HG03342 (cell line): ENCODE results near the gene MAU2.

Experiments used
- ATAC-seq: cut with Tn5 transposase; IDR thresholded peaks from one replicate; pipeline ENCODE4 v1.9.1; 2021; ENCODE audit warnings: mild to moderate bottlenecking, moderate library complexity; ENCODE audit not compliant: unreplicated experiment

MAU2 gene

GRCh38 chr19:19320361-19321140 lies at the start of gene MAU2, which contains the start of gene SUGP1:
Gene MAU2, plus strand, starts transcription at chr19:19320829. Its CDS starts 31 bp downstream, at chr19:19320860.
Gene SUGP1, minus strand, starts transcription at chr19:19320509. Its CDS starts 13 bp downstream, at chr19:19320496.
- peak; percentile 87 for ATAC-seq

DNA sequence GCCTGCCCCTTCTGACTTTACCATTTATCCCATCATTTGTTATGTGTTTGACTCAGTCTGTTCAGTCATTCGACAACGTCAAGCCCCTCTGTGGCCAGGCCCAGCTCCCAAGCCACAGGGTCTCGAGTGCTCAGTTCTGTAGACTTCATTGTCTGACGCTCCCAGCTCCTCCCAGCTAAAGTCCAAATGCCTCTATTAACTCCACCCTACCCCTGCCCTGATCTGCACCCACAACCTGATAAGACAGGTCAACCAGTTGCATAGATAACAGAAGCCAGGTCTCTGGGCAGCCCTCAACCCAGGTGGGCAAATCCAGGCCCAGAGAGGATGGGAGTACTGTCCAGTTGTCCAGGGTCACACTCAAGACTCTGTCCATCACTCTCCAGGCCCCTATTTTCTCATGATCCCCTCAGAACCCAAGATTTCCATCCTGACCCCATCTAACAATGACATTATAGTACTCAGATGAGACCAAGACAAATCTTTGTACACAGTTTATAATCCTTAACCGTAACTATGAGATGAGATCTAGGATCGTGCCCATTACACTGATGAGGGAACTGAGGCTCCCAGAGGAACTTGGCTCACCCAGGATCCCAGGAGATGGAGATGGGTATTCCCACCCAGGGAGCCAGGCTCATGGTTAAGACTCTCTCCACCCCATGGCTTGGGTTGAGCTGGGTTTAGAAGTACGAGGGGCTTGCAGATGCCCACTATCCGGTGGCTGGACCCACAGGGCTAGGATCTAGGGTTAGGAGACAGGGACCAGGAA lies 48.6 kb upstream of the MAU2 start:
- ATAC-seq, result no peak

DNA sequence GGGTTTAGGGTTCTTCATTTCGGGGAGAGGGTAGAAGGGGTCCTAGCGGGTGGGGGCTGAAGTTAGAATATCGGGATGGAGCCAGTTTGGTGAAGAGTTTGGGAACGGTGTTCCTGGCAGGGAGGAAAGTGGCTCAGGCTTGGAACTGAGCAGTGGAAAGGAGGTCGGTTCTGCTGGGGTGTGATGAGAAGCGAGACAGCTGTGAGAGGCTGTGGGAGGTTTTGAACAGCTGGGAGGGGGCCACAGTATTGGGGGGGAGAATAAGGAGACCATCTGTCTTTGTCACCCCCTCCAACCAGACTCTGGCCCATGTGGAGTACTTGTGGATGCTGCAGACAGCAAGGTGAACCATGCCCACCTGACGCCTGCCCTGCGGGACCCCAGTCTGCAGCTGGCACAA lies 46.5 kb upstream of the MAU2 start:
- ATAC-seq, result no peak

DNA sequence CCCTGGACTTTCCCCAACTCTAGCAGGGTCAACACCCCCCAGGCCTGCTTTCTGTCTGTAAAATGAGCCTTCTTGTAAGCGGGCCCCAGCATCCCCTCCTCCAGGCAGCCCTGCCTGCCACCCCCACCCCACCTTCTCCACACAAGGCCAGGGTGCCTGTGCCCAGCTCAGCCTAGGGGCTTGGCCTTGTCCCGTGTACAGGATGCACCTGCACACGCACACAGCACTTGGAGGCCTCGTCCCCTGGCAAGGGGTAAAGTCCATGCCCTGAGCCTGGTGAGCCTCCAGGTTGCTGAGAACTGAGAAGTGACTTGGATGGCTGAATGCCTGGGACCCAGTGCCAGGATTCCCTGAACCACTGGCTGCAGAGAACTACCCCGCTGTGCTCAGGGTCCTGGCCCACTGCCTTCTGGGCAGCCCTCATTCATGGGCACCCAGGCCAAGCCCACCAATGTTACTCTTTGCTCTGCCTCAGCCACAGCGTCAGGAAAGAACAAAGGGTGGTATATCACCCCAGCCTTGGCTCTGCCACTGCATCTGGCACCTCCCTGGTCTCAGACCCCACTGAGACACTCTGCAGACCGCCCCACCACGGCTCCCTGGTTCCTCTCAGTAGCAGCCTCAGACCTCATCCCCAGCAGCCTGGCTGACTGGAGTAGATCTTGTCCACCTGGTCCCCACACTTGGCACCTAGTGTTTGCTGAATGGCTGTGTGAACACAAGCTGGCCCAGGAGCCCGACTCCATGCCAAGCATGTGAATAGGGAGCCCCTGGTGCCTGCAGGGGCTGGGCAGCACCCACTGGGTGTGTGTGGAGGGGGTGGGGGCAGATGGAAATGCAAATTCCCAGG lies 45.7 kb upstream of the MAU2 start:
- ATAC-seq, result no peak

DNA sequence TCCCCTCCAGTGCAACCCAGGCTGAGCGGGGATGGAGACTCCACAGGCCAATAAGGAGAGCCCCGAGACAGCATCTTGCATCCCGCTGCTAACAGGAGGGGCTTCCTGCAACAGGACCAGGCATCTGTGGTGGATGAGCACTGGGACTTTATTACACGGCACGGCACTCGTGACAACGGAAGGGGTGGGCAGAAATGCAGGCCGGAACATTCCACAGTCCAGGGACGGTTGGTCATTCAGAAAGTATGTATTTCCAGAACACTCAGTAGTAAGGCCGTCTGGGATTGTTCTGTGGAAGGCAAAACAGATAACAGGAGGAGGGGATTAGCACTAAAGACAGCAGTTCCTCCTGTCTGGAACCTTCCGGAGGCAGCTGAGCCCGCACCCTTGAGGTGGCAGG lies 44.2 kb upstream of the MAU2 start:
- no peak for ATAC-seq

DNA sequence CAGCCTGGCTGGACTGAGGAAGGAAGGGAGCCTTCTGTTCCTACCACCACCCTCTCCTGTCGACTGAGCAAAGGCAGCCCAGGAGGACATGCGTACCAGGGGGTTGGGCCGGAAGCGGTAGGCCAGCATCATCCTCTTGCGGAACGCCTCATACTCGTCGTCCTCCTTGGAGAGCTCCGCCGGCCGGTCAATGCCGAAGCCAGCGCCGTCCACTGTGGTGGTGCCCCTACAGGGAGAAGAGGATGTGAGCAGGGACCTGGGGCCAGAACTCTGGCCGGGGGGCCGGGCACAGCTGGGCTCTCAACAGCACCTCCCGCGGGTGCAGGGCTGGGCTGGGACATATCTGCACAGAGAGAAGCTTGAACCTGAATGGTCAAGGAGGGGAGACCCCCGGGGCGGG lies 43.8 kb upstream of the MAU2 start:
- ATAC-seq, result no peak

DNA sequence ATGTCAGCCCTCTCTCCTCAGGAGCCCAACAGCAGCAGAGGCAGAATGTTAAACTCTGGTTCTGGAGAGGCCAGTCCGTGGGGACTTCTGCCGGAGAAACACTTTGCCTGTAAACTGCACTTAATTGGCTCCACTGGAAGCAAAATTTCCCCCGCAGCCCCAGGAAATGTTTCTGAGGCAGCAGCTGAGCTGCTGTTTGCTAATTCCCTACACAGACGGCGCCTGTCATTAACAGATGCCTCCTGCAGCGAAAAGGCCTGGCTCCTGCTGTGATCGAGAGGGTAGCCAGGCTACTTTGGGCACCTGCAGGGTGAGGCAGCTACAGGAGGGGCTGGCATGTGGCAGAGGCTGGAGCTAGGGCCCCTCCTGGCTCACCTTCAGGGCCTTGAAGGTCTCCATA lies 42.3 kb upstream of the MAU2 start:
- no peak for ATAC-seq

DNA sequence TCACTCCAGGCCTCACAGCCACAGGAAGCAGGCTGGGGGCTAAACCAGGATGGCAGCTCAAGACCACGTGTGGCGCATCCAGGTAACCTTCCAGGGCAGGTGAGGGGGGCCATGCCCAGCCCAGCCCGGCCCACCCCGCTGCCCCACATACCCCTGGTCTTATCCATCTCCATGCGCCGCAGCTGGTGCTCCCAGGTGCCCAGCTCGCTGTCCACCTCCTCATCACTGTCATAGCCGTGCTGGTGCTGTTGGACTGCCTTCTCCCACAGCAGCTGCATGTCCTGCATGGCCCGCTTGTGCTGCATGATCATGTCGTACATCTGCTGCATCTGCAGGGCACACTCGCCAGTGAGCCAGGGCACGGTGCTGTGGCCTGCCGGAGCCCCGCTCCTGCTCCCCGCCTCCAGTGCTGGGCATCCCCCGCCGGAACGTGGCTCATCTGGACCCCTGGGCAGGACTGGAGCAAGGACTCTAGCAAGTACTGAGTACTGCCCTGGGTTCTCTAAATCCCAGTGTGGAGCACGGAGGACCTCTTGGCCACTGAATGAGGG lies 41.5 kb upstream of the MAU2 start:
- ATAC-seq, result no peak

DNA sequence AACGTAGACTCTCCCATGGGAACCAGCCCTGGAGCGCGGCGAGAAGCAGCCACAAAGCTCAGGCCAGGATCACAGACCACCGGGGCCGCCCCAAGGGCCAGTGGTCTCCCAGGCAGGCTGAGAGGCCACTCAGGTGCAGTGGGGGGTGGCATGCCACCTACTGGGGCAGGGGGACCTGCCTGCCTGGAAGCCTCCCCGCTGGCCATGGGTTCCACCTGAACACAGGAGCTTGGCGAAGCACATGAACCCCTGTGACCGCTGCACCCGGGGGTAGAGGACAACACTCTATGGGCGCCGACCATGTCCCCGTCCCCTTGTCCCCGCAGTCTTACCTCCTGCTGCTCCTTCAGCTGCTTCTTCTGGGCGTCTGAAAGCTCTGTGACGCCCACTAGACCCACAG lies 40.8 kb upstream of the MAU2 start:
- no peak for ATAC-seq

DNA sequence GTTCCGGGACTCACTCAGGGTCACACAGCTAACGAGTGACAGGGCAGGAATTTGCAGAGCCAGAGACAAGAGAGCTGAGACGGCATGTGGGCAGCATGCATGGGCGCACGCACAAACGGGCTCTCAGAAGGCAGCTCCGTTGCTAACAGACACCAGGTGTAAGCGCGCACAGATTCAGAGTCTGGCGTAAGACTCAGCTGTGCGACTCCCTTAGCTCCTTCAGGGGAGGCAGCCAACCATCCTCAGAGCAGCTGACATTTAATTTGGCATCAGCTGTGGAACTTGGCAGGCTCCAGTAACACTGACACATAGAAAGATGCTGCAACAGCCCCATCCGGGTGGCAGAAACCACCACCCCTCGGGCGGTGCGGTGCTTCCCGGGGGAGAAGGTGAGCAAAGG lies 40.1 kb upstream of the MAU2 start:
- ATAC-seq, result no peak

- ATAC-seq, result no peak
Measured at GRCh38 chr19:19285686-19286085, 34.9 kb upstream of the MAU2 start.

DNA sequence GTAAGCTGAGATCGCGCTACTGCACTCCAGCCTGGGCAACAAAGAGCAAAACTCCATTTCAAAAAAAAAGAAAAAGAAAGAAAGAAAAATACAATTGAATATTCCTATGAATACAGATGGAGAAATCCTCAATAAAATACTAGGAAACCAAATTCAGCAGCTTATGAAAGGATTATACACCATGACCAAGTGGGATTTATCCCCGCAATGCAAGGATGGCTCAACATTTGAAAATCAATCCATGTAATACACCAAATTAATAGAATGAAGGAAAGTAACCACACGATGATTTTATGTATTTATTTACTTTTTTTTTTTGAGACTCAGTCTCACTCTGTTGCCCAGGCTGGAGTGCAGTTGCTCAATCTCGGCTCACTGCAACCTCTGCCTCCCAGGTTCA lies 28.0 kb upstream of the MAU2 start:
- ATAC-seq, result no peak

DNA sequence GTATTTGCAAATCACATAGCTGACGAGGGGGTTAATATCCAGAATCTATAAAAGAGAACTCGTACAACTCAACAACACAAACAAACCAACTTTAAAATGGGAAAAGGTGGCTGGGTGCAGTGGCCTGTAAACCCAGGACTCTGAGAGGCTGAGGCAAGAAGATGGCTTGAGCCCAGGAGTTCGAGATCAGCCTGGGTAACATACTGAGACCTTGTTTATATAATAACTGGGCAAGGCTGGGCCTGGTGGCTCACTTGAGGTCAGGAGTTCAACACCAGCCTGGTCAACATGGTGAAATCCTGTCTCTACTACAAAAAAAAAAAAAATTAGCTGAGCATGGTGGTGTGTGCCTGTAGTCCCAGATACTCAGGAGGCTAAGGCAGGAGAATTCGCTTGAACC lies 25.7 kb upstream of the MAU2 start:
- ATAC-seq, result no peak

- ATAC-seq, result no peak
Measured at GRCh38 chr19:19296953-19297689, 23.5 kb upstream of the MAU2 start.

- no peak for ATAC-seq
Measured at GRCh38 chr19:19297759-19298158, 22.9 kb upstream of the MAU2 start.

DNA sequence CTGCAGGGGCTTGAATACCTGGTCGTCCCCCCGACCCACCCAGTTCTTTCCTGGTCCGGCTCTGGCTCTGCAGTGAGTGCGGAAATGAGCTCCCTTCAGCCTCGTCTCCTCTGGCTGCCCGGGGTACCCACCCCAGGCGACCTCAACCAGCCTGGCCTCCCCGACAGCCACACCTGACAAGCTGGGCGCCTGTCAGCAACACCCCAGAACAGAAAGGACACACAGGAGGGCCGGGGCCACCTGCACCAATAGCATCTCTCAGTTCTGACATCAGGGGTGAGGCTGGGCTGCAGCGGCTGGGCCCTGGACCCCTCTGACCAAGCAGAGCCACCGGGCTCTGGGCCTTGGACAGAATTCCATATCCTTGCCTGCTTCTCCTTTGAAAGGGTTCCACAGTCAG lies 20.0 kb upstream of the MAU2 start:
- no peak for ATAC-seq

GRCh38 chr19:19303411-19303810 lies 17.2 kb upstream of the MAU2 start:
- ATAC-seq, result no peak

DNA sequence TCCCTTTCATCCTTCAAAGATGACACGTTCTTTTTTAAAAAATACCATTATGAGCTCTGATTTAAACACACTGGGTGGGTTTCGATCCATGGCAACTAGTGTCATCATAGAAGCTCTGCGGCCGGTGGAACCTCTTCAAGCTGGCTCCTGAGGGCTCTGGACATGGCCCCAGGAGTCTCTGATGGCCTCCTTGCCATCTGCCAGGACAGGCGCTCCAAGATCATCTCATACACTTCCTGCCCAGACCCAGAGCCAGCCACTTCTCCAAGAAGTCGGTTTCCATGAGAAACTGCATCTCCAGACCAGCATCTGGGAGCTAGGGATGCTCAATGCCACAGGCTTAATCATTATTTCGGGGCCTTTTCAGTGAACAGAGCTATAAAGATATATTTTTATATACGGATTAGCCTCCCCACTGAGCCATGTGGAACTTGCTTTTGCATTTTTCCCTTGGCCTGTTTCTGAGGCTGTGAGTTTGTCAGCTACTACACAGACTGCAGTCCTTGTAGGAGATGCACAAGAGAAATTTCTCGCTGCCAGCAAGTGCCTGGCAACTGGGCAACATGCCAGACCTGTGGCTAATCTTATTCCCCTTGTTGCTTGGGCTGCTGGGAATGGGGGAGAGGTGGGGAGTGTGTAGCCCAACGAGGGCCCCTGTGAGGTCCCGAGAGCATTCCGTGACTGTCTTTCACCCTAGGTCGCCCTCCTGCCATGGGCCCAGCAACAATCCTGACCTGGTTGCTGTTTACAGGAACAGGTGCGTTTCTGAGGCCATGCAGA lies 16.3 kb upstream of the MAU2 start:
- ATAC-seq, result no peak

DNA sequence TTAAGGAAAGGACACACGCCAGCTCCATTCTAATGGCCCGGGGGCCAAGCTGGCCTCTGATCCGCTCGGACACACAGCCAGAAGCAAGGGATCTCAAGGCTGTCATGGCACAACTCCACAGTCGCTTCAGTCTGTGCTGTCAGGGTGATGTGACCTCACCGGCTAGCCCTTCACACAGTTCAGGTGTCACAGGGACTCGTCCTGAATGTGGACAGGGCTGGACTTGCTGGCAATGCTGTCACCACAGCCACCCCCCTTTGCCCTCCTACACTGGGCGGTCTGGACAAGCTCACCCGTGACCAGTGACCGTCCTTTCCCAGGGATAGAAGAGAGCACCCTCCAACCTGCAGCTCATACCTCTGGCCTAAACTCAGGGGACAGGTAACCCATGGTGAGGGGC lies 15.6 kb upstream of the MAU2 start:
- no peak for ATAC-seq

DNA sequence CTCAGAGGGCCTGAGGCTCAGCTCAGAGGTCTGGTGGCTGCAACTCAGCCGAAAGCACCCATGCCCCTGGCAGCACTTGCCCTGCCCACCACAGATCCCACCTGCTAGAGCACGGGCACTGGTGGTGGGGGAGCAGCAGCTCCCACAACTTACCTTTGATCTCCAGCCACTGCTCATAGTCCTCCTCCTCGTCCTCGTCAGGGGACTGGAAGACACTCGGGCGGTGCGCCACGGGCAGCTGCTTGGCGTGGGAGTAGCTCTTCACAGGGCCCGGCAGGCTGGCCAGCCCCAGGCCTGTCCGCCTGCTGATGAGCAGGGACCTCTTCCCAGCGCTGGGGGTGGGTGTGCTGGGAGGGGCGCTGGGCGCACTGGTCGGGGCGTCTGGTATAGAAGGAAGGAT lies 14.9 kb upstream of the MAU2 start:
- no peak for ATAC-seq
